RWPE1 (cell line): ENCODE measurements around the gene HSPB1.
"Not testable (repeated sequence)": the region's sequence is repeated elsewhere in the genome, so short reads cannot be mapped to it uniquely, and the experiment has no call there.

Source experiments
- CTCF ChIA-PET: fragments of 350-600 bp; sonication (Branson Sonifier 250); formaldehyde crosslinking; extraction: SDS; loops from one replicate; lab custom pipeline; 2021; lab: Yijun Ruan, JAX
- POLR2A ChIA-PET: fragments of 400-600 bp; formaldehyde crosslinking; extraction: SDS; loops from one replicate; lab custom pipeline; 2020; ENCODE audit warnings: antibody characterized with exemption; ENCODE audit not compliant: low non-redundant PET; lab: Yijun Ruan, JAX
- DNase-seq: peaks from one replicate; pipeline ENCODE4 v3.0.0; 2012; ENCODE audit warnings: low spot score
- H3K27ac ChIP-seq: fragments of 450-650 bp; 2 replicates; pipeline ENCODE4 v1.5.1; 2017
- CTCF ChIP-seq: fragments of 450-650 bp; conservative IDR thresholded peaks from 2 replicates; pipeline ENCODE4 v1.5.1; 2017; ENCODE audit warnings: low read depth, mild to moderate bottlenecking

Gene HSPB1

GRCh38 chr7:76268376-76268775 lies 34.1 kb upstream of the HSPB1 start:
- no peak for DNase-seq
- H3K27ac ChIP-seq: no peak overlapping the region
- ChIA-PET POLR2A (interaction anchor here (0.5 kb wide), 1 partner anchor 39 kb away, joined by 3 read pairs; no protein-coding TSS in a partner anchor), CTCF (interaction anchor here (0.6 kb wide), 1 partner anchor 96 kb away, joined by 5 read pairs; no protein-coding TSS in a partner anchor)
- no peak for TF ChIP-seq CTCF

GRCh38 chr7:76269895-76270294 lies 32.6 kb upstream of the HSPB1 start:
- POLR2A ChIA-PET: no interaction called here
- no peak for DNase-seq

GRCh38 chr7:76271384-76271783 lies 31.1 kb upstream of the HSPB1 start:
- DNase-seq, H3K27ac ChIP-seq: not testable (repeated sequence)
- ChIA-PET CTCF (interaction anchor here (0.6 to 1.7 kb wide), 4 partner anchors 9 to 509 kb away, joined by 3 to 8 read pairs (median 3); no protein-coding TSS in a partner anchor), POLR2A (interaction anchor here (0.9 kb wide), 1 partner anchor 218 kb away, joined by 5 read pairs; no protein-coding TSS in a partner anchor)

More at GRCh38 chr7:76269895-76270294, 32.6 kb upstream of the HSPB1 start:
- CTCF ChIA-PET: interaction anchor here (0.6 to 0.8 kb wide), 4 partner anchors 94 to 1029 kb away, joined by 3 to 5 read pairs (median 3); no protein-coding TSS in a partner anchor
- no peak for TF ChIP-seq CTCF
- no peak overlapping the region for H3K27ac ChIP-seq

- no peak for TF ChIP-seq CTCF
- POLR2A ChIA-PET: interaction anchor here (0.9 kb wide), 1 partner anchor 219 kb away, joined by 5 read pairs; no protein-coding TSS in a partner anchor
- CTCF ChIA-PET: interaction anchor here (0.6 to 1.7 kb wide), 2 partner anchors 94 to 510 kb away, joined by 3 to 8 read pairs; no protein-coding TSS in a partner anchor
- no peak overlapping the region for H3K27ac ChIP-seq
- DNase-seq: no peak
Measured at GRCh38 chr7:76272142-76272541, 30.3 kb upstream of the HSPB1 start.

GRCh38 chr7:76272851-76273497 lies 29.5 kb upstream of the HSPB1 start:
- POLR2A ChIA-PET: no interaction called here
- no peak for TF ChIP-seq CTCF
- no peak for DNase-seq
- CTCF ChIA-PET: no interaction called here
- H3K27ac ChIP-seq: no peak overlapping the region

GRCh38 chr7:76273503-76273902 lies 29.0 kb upstream of the HSPB1 start:
- CTCF ChIA-PET: no interaction called here
- DNase-seq: no peak
- no peak overlapping the region for H3K27ac ChIP-seq
- no peak for TF ChIP-seq CTCF
- POLR2A ChIA-PET: no interaction called here

- H3K27ac ChIP-seq: no peak overlapping the region
- ChIA-PET POLR2A (no interaction called here), CTCF (interaction anchor here (0.7 kb wide), 1 partner anchor 15 kb away, joined by 4 read pairs; no protein-coding TSS in a partner anchor)
- no peak for DNase-seq
- no peak for TF ChIP-seq CTCF
Measured at GRCh38 chr7:76278540-76278939, 23.9 kb upstream of the HSPB1 start.
